ENCODE results near the gene DUSP12. TPM values are rescaled to one million over a fixed set of nuclear protein-coding genes. Genes with fewer than 3 reads are reported as not detected.

DUSP12 gene
- total and polyA plus RNA-seq, 9 of the 15 experiments (the other 6 are each of a cell fraction or from before 2014, with no cell fraction given) = 10.4 to 81.4 (median 43.6) TPM

- TF ChIP-seq, protein P1, sequence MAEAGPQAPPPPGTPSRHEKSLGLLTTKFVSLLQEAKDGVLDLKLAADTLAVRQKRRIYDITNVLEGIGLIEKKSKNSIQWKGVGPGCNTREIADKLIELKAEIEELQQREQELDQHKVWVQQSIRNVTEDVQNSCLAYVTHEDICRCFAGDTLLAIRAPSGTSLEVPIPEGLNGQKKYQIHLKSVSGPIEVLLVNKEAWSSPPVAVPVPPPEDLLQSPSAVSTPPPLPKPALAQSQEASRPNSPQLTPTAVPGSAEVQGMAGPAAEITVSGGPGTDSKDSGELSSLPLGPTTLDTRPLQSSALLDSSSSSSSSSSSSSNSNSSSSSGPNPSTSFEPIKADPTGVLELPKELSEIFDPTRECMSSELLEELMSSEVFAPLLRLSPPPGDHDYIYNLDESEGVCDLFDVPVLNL (CRISPR knock-in tag; IDR thresholded peaks at IDR 0.05; ENCODE audit: low read depth) = no peak
- no peak for TF ChIP-seq ILF3 (IDR thresholded peaks at IDR 0.05; ENCODE audit: borderline replicate concordance)
- peak; percentile 72 for TF ChIP-seq CHAMP1 (IDR thresholded peaks at IDR 0.05)
- TF ChIP-seq, protein P2, sequence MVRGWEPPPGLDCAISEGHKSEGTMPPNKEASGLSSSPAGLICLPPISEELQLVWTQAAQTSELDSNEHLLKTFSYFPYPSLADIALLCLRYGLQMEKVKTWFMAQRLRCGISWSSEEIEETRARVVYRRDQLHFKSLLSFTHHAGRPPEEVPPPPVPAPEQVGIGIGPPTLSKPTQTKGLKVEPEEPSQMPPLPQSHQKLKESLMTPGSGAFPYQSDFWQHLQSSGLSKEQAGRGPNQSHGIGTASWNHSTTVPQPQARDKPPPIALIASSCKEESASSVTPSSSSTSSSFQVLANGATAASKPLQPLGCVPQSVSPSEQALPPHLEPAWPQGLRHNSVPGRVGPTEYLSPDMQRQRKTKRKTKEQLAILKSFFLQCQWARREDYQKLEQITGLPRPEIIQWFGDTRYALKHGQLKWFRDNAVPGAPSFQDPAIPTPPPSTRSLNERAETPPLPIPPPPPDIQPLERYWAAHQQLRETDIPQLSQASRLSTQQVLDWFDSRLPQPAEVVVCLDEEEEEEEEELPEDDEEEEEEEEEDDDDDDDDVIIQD (CRISPR knock-in tag; IDR thresholded peaks at IDR 0.05) = no peak
Observed at GRCh38 chr1:161766102-161766981, 16.8 kb downstream of the DUSP12 start, which contains the start of gene ATF6 (continued).
